ENCODE measurements around the gene CD63. TPM values are rescaled to one million over a fixed set of nuclear protein-coding genes. Genes with fewer than 3 reads are reported as not detected.

The CD63 gene
- total RNA-seq, 4 donors from 2014 or later, result 727 to 1,052 (median 875) TPM

DNA sequence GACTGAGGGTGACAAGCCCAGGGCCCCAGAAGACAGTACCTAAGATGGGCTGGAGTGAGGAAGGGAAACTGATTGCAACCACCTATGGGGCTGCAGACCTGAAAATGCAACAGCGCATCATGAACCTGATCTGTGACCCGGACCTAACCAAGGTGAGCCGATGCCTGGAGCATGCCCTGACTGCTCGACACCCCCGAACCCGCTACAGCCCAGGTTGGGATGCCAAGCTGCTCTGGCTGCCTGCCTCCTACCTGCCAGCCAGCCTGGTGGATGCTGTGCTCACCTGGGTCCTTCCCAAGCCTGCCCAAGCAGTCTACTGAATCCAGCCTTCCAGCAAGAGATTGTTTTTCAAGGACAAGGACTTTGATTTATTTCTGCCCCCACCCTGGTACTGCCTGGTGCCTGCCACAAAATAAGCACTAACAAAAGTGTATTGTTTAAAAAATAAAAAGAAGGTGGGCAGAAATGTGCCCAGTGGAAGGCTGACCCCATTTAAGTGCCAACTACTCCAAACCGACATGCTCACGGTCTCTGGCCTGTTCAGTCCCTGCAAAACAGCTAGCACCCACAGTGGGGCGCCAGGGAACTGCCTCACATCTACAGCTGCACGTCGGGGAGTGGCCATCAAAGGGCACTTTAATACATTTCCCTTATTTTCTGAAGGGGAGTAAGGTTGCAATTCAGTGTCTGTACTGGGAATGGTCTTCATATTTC lies 4.4 kb downstream of the CD63 start:
- TF ChIP-seq, protein P1, sequence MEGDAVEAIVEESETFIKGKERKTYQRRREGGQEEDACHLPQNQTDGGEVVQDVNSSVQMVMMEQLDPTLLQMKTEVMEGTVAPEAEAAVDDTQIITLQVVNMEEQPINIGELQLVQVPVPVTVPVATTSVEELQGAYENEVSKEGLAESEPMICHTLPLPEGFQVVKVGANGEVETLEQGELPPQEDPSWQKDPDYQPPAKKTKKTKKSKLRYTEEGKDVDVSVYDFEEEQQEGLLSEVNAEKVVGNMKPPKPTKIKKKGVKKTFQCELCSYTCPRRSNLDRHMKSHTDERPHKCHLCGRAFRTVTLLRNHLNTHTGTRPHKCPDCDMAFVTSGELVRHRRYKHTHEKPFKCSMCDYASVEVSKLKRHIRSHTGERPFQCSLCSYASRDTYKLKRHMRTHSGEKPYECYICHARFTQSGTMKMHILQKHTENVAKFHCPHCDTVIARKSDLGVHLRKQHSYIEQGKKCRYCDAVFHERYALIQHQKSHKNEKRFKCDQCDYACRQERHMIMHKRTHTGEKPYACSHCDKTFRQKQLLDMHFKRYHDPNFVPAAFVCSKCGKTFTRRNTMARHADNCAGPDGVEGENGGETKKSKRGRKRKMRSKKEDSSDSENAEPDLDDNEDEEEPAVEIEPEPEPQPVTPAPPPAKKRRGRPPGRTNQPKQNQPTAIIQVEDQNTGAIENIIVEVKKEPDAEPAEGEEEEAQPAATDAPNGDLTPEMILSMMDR (IDR thresholded peaks at IDR 0.05; ENCODE audit: low read depth), result no peak

DNA sequence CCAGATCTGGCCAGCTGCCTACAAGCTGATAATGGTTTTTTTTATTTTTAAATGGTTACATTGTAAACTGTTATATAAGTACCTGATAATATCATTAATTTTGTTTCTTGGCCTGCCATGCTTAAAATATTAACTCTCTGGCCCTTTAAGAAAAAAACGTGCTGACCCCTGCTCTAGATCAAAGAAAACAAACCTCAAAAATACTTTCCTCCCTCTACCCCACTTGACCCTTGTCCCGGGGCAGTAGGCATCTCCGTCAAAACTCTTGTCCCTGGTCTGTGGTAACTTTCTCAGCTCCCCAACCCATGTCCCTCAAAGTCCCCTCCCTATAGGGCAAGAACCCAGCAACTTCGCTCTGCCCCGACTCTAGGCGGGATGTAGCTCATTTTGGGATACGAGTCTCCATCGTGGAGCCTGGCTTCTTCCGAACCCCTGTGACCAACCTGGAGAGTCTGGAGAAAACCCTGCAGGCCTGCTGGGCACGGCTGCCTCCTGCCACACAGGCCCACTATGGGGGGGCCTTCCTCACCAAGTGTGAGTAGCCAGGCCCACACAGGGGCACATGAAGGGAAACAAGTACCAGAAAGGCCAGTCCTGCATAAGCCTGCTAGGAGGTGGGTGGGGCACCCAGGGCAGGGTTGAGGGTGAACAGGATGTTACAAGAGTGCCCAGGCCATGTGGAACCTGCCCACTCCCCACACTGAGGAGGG lies 5.1 kb downstream of the CD63 start:
- TF ChIP-seq, protein P1 (IDR thresholded peaks at IDR 0.05; ENCODE audit: low read depth), result no peak

DNA sequence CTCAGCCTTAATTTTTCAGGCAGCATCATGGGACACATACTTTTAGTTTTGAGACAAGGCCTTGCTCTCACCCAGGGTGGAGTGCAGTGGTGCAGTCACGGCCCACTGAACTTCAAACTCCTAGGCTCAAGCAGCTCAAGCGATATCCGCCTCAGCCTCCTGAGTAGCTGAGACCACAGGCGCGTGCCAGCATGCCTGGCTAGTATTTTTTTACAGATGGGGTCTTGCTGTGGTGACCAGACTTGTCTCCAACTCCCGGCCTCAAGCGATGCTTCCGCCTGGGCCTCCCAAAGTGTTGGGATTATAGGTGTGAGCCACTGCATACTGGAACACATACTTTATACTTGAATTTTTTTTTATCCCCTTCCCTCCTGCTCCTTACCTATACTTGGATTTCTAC lies 5.9 kb downstream of the CD63 start:
- TF ChIP-seq, protein P1 (IDR thresholded peaks at IDR 0.05; ENCODE audit: low read depth), result no peak

DNA sequence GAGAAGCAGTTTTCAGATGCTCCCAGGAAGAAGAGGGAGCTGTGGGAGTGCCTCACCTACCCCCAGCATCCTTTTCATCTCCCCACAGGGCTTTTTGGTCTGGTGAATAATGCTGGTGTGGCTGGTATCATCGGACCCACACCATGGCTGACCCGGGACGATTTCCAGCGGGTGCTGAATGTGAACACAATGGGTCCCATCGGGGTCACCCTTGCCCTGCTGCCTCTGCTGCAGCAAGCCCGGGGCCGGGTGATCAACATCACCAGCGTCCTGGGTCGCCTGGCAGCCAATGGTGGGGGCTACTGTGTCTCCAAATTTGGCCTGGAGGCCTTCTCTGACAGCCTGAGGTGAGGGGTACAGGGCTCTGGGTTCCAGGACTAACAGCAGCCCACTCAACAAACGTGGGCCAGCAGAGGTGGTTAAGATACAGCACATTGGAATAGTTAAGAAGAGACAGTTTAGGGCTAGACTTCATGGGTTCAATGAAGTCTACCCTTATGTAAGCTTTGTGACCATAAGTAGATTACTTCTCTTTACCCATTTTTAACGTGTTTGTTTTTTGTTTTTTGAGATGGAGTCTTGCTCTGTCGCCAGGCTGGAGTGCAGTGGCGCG lies 7.1 kb downstream of the CD63 start:
- TF ChIP-seq, protein P1 (IDR thresholded peaks at IDR 0.05; ENCODE audit: low read depth), result no peak

DNA sequence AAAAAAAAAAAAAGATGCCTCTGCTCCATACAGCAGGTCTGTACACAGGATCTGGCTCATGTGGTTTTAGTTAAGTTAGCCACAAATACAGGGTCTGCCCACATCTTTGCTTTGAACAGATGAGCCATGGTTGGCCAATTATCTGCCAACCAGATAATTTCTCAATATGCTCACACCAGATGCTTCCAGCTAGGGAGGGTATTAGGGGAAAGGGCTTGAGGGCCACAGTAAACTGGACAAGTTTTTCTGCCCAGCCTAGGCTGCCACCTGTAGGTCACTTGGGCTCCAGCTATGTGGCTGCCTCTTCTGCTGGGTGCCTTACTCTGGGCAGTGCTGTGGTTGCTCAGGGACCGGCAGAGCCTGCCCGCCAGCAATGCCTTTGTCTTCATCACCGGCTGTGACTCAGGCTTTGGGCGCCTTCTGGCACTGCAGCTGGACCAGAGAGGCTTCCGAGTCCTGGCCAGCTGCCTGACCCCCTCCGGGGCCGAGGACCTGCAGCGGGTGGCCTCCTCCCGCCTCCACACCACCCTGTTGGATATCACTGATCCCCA lies 7.8 kb downstream of the CD63 start:
- TF ChIP-seq, protein P1 (IDR thresholded peaks at IDR 0.05; ENCODE audit: low read depth), result no peak

DNA sequence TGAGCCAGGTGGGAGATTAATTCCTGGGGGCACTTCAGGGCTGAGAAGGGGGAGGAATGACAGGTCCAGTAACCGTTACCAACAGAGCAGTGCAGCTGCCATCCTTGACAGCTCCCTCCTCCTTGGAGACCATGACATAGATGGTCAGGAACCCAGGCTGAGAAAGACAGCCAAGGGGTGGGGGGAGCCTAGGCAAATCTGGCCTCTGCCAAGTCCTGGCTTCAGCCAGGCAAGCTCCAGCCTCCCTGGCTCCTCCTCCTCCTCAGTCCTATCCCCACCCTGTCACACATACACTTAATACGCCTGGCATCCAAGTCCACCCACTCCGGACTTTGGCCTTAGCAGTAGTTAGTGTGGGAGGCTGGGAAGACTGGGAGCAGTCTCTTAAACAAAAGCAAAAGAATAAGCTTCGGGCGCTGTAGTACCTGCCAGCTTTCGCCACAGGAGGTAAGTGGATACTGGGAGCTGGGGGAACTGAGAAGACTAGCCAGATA lies 8.7 kb downstream of the CD63 start, which contains the start of gene RDH5:
Gene RDH5, plus strand, starts transcription at position 323 of the 494 bp plus-strand sequence. CDS start 792 bp downstream, outside the sequence.
- TF ChIP-seq, protein P1 (IDR thresholded peaks at IDR 0.05; ENCODE audit: low read depth), result no peak

DNA sequence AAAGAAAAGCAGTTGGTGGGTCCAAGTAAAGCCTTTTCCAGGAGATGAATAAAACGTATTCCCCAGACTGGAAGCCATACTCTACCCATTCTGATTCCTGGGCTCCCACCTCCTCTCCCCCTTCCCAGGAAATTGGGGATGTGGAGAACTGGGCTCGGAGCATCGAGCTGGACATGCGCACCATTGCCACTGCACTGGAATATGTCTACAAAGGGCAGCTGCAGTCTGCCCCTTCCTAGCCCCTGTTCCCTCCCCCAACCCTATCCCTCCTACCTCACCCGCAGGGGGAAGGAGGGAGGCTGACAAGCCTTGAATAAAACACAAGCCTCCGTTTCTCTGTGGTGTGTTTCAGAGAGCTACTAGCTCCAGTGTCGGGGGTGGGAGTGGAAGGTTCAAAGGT lies 9.4 kb downstream of the CD63 start:
- TF ChIP-seq, protein P1 (IDR thresholded peaks at IDR 0.05; ENCODE audit: low read depth), result no peak

All from subcutaneous adipose tissue (tissue), 4 donors.